H9 (cell line): ENCODE data around the gene KCND2. TPM values are rescaled to one million over a fixed set of nuclear protein-coding genes. Genes with fewer than 3 reads are reported as not detected.

ENCODE experiments used
- DNase-seq: peaks from one replicate; pipeline ENCODE4 v3.0.0-alpha.2; 2017
- H2AFZ ChIP-seq: one replicate; pipeline ENCODE4 v1.6.1; 2013; ENCODE audit warnings: mild to moderate bottlenecking, low read length, control low read depth, moderate library complexity
- H2AK5ac ChIP-seq: 2 replicates; pipeline ENCODE4 v1.6.1; 2013; ENCODE audit warnings: low read length, control low read depth, mixed read lengths; ENCODE audit not compliant: insufficient read length
- H2BK120ac ChIP-seq: one replicate; pipeline ENCODE4 v1.6.1; 2013; ENCODE audit warnings: low read depth, mild to moderate bottlenecking, low read length, control low read depth, inconsistent platforms; ENCODE audit not compliant: poor library complexity, severe bottlenecking
- H2BK12ac ChIP-seq: 2 replicates; pipeline ENCODE4 v1.6.1; 2013; ENCODE audit warnings: low read length, control low read depth, mixed read lengths, low read depth; ENCODE audit not compliant: insufficient read length
- H2BK15ac ChIP-seq: 2 replicates; pipeline ENCODE4 v1.6.1; 2013; ENCODE audit warnings: low read depth, low read length, control low read depth
- H2BK20ac ChIP-seq: one replicate; pipeline ENCODE4 v1.6.1; 2013; ENCODE audit warnings: low read depth, mild to moderate bottlenecking, low read length, control low read depth, inconsistent platforms; ENCODE audit not compliant: poor library complexity, severe bottlenecking
- H2BK5ac ChIP-seq: 2 replicates; pipeline ENCODE4 v1.6.1; 2013; ENCODE audit warnings: low read length, control low read depth, mixed read lengths; ENCODE audit not compliant: insufficient read length
- H3K14ac ChIP-seq: 2 replicates; pipeline ENCODE4 v1.6.1; 2013; ENCODE audit warnings: low read length, control low read depth; ENCODE audit not compliant: insufficient read depth
- H3K18ac ChIP-seq: 2 replicates; pipeline ENCODE4 v1.6.1; 2013; ENCODE audit warnings: low read depth, mild to moderate bottlenecking, mixed read lengths, low read length, control low read depth; ENCODE audit not compliant: insufficient read length
- H3K23ac ChIP-seq: 2 replicates; pipeline ENCODE4 v1.6.1; 2013; ENCODE audit warnings: low read length, control low read depth, mixed read lengths, low read depth; ENCODE audit not compliant: insufficient read length
- H3K23me2 ChIP-seq: 2 replicates; pipeline ENCODE4 v1.6.1; 2013; ENCODE audit warnings: low read depth, mild to moderate bottlenecking, mixed read lengths, low read length, control low read depth; ENCODE audit not compliant: insufficient read length, poor library complexity, severe bottlenecking
- H3K27ac ChIP-seq: 2 replicates; pipeline ENCODE4 v1.5.1; 2013; ENCODE audit warnings: low read length, control low read depth, mixed read lengths, low read depth; ENCODE audit not compliant: insufficient read length
- H3K27me3 ChIP-seq: 2 replicates; pipeline ENCODE4 v1.6.1; 2013; ENCODE audit warnings: low read length, control low read depth, inconsistent platforms; ENCODE audit not compliant: insufficient read depth
- H3K4ac ChIP-seq: 2 replicates; pipeline ENCODE4 v1.6.1; 2013; ENCODE audit warnings: low read depth, mild to moderate bottlenecking, control low read depth, inconsistent platforms, low read length, moderate library complexity
- H3K4me1 ChIP-seq: 2 replicates; pipeline ENCODE4 v1.6.1; 2013; ENCODE audit warnings: low read length, control low read depth, inconsistent platforms; ENCODE audit not compliant: insufficient read depth
- H3K4me2 ChIP-seq: 2 replicates; pipeline ENCODE4 v1.6.1; 2013; ENCODE audit warnings: low read length, control low read depth, mixed read lengths; ENCODE audit not compliant: insufficient read length, insufficient read depth
- H3K56ac ChIP-seq: 2 replicates; pipeline ENCODE4 v1.6.1; 2013; ENCODE audit warnings: low read depth, mild to moderate bottlenecking, mixed read lengths, low read length, control low read depth; ENCODE audit not compliant: insufficient read length
- H3K79me1 ChIP-seq: 2 replicates; pipeline ENCODE4 v1.6.1; 2013; ENCODE audit warnings: low read depth, mild to moderate bottlenecking, moderate library complexity, low read length, control low read depth, inconsistent platforms; ENCODE audit not compliant: insufficient read depth, poor library complexity, severe bottlenecking
- H3K79me2 ChIP-seq: 2 replicates; pipeline ENCODE4 v1.6.1; 2013; ENCODE audit warnings: low read length, control low read depth, inconsistent platforms; ENCODE audit not compliant: insufficient read depth
- H3K9ac ChIP-seq: 2 replicates; pipeline ENCODE4 v1.6.1; 2013; ENCODE audit warnings: low read length, control low read depth, mixed read lengths; ENCODE audit not compliant: insufficient read length; ENCODE audit errors: extremely low read depth
- H3K9me3 ChIP-seq: one replicate; pipeline ENCODE4 v1.6.1; 2013; ENCODE audit warnings: low read depth, low read length, inconsistent platforms; ENCODE audit not compliant: control insufficient read depth
- H3T11ph ChIP-seq: one replicate; pipeline ENCODE4 v1.6.1; 2013; ENCODE audit warnings: mild to moderate bottlenecking, low read length, control low read depth, inconsistent platforms
- H4K20me1 ChIP-seq: one replicate; pipeline ENCODE4 v1.6.1; 2013; ENCODE audit not compliant: control insufficient read depth, insufficient read length, insufficient read depth
- H4K5ac ChIP-seq: 2 replicates; pipeline ENCODE4 v1.6.1; 2013; ENCODE audit warnings: low read depth, mild to moderate bottlenecking, mixed read lengths, low read length, control low read depth; ENCODE audit not compliant: insufficient read length
- H4K8ac ChIP-seq: replicated peaks from 2 replicates; pipeline ENCODE4 v1.6.1; 2013; ENCODE audit warnings: low read length, control low read depth, mixed read lengths, low read depth; ENCODE audit not compliant: insufficient read length
- H4K91ac ChIP-seq: 2 replicates; pipeline ENCODE4 v1.6.1; 2013; ENCODE audit warnings: low read depth, mild to moderate bottlenecking, moderate library complexity, mixed read lengths, low read length, control low read depth; ENCODE audit not compliant: insufficient read length
- H3K27ac Mint-ChIP-seq, 3 experiments: 2 replicates in 2 of 3; 3 replicates in 1 of 3; pipeline ENCODE4 v1.8.0; 2020 to 2021; ENCODE audit warnings: mixed read lengths in 3 of 3, mild to moderate bottlenecking in 1 of 3, moderate library complexity in 1 of 3
- H3K27me3 Mint-ChIP-seq: 2 replicates; pipeline ENCODE4 v1.8.0; 2021; ENCODE audit warnings: low read depth, mild to moderate bottlenecking, moderate library complexity, mixed read lengths
- H3K36me3 Mint-ChIP-seq, 3 experiments: 2 replicates in 2 of 3; 3 replicates in 1 of 3; pipeline ENCODE4 v1.8.0; 2020 to 2021; ENCODE audit warnings: low read depth in 3 of 3, mixed read lengths in 3 of 3; ENCODE audit not compliant: insufficient read depth in 1 of 3
- H3K4me1 Mint-ChIP-seq, 2 experiments: 2 replicates each; pipeline ENCODE4 v1.8.0; 2020; ENCODE audit warnings: mixed read lengths in 2 of 2
- H3K4me3 Mint-ChIP-seq, 2 experiments: 2 replicates in 1 of 2; 3 replicates in 1 of 2; pipeline ENCODE4 v1.8.0; 2020 to 2021; ENCODE audit warnings: mild to moderate bottlenecking in 2 of 2, mixed read lengths in 2 of 2, moderate library complexity in 1 of 2
- H3K9me3 Mint-ChIP-seq, 2 experiments: 2 replicates in 1 of 2; 3 replicates in 1 of 2; pipeline ENCODE4 v1.8.0; 2020; ENCODE audit warnings: mild to moderate bottlenecking in 2 of 2, mixed read lengths in 2 of 2, moderate library complexity in 1 of 2
- WGBS: extraction: QIAGEN DNeasy Blood & Tissue Kit; methylation state at CpG from one replicate; pipeline ENCODE4 v1.1.7; 2013; ENCODE audit warnings: missing lambda C conversion rate, low lambda C conversion rate, mixed read lengths; ENCODE audit not compliant: insufficient read length; ENCODE audit errors: extremely low coverage; 5-methylcytosine and 5-hydroxymethylcytosine counted together
- total RNA-seq: library from RNA; stranded (reverse); gene quantifications from 2 replicates; pipeline ENCODE4 v1.2.1, GENCODE V29; 2021
- TF ChIP-seq, protein P1 (sequence below): fragments of 200-600 bp; sonication (generic); conservative IDR thresholded peaks from 3 replicates; pipeline ENCODE4 v1.8.0; 2021; ENCODE audit warnings: antibody characterized with exemption, mild to moderate bottlenecking

The KCND2 gene
- total RNA-seq, 1 experiment from 2014 or later: 6.4 TPM

GRCh38 chr7:120407010-120407409 lies 134.0 kb downstream of the KCND2 start:
- Histone ChIP-seq H3K56ac (no peak overlapping the region), H4K91ac (no peak overlapping the region), H3K23ac (no peak overlapping the region), H2BK5ac (no peak overlapping the region), H3T11ph (no peak overlapping the region), H2BK12ac (no peak overlapping the region), H3K9me3 (no peaks in the 10 kb centered on the region), H2AFZ (no peak overlapping the region), H3K18ac (no peak overlapping the region), H3K27ac (no peak overlapping the region), H3K27me3 (no peaks in the 10 kb centered on the region), H3K14ac (no peak overlapping the region), H2BK15ac (no peak overlapping the region), H2BK120ac (no peak overlapping the region), H3K79me2 (no peaks in the 10 kb centered on the region), H3K4me2 (no peak overlapping the region), H3K4ac (no peak overlapping the region), H3K4me1 (no peaks in the 10 kb centered on the region), H3K9ac (no peak overlapping the region), H3K23me2 (no peaks in the 10 kb centered on the region), H3K79me1 (no peaks in the 10 kb centered on the region), H2AK5ac (no peak overlapping the region), H4K5ac (no peak overlapping the region), H4K8ac (no peak overlapping the region), H4K20me1 (no peaks in the 10 kb centered on the region), H2BK20ac (no peak overlapping the region)
- peaks cover 7 to 8% of the 10 kb centered on the region in 2 experiments for H3K4me1 Mint-ChIP-seq
- DNase-seq: no peak
- H3K4me3 Mint-ChIP-seq: no peak overlapping the region
- WGBS: no CpG with 5 or more reads among the region's 5 CpGs
- no peaks in the 10 kb centered on the region for H3K36me3 Mint-ChIP-seq
- H3K27ac Mint-ChIP-seq: no peak overlapping the region
- no peaks in the 10 kb centered on the region for H3K27me3 Mint-ChIP-seq
- TF ChIP-seq, protein P1, sequence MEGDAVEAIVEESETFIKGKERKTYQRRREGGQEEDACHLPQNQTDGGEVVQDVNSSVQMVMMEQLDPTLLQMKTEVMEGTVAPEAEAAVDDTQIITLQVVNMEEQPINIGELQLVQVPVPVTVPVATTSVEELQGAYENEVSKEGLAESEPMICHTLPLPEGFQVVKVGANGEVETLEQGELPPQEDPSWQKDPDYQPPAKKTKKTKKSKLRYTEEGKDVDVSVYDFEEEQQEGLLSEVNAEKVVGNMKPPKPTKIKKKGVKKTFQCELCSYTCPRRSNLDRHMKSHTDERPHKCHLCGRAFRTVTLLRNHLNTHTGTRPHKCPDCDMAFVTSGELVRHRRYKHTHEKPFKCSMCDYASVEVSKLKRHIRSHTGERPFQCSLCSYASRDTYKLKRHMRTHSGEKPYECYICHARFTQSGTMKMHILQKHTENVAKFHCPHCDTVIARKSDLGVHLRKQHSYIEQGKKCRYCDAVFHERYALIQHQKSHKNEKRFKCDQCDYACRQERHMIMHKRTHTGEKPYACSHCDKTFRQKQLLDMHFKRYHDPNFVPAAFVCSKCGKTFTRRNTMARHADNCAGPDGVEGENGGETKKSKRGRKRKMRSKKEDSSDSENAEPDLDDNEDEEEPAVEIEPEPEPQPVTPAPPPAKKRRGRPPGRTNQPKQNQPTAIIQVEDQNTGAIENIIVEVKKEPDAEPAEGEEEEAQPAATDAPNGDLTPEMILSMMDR: no peak
- H3K9me3 Mint-ChIP-seq: no peaks in the 10 kb centered on the region
